Breast epithelium (tissue), 3 donors: ENCODE data around the gene HERC2.

Experiments
- POLR2A ChIP-seq: fragments of 450-650 bp; IDR thresholded peaks from one replicate; pipeline ENCODE4 v1.6.1; 2016; ENCODE audit warnings: antibody characterized with exemption, mild to moderate bottlenecking, moderate library complexity
- POLR2AphosphoS5 ChIP-seq, 3 donors: sonication (generic); formaldehyde crosslinking; IDR thresholded peaks; one replicate each; pipeline ENCODE4 v1.6.1; 2017; ENCODE audit warnings: antibody characterized with exemption in 3 of 3
- TF ChIP-seq, protein P1 (sequence below), 3 donors: fragments of 450-650 bp; IDR thresholded peaks; one replicate each; pipeline ENCODE4 v1.5.1; 2016 to 2017; ENCODE audit warnings: antibody characterized with exemption in 3 of 3, mild to moderate bottlenecking in 3 of 3, moderate library complexity in 3 of 3

GRCh38 chr15:28096411-28096669 lies 225.6 kb downstream of the HERC2 start:
- TF ChIP-seq, protein P1, sequence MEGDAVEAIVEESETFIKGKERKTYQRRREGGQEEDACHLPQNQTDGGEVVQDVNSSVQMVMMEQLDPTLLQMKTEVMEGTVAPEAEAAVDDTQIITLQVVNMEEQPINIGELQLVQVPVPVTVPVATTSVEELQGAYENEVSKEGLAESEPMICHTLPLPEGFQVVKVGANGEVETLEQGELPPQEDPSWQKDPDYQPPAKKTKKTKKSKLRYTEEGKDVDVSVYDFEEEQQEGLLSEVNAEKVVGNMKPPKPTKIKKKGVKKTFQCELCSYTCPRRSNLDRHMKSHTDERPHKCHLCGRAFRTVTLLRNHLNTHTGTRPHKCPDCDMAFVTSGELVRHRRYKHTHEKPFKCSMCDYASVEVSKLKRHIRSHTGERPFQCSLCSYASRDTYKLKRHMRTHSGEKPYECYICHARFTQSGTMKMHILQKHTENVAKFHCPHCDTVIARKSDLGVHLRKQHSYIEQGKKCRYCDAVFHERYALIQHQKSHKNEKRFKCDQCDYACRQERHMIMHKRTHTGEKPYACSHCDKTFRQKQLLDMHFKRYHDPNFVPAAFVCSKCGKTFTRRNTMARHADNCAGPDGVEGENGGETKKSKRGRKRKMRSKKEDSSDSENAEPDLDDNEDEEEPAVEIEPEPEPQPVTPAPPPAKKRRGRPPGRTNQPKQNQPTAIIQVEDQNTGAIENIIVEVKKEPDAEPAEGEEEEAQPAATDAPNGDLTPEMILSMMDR (IDR thresholded peaks at IDR 0.05), result no peak
- TF ChIP-seq POLR2AphosphoS5 (IDR thresholded peaks at IDR 0.05) (no peak), POLR2A (no peak)
